Measurements from ENCODE around the gene TP73.

Gene TP73

DNA sequence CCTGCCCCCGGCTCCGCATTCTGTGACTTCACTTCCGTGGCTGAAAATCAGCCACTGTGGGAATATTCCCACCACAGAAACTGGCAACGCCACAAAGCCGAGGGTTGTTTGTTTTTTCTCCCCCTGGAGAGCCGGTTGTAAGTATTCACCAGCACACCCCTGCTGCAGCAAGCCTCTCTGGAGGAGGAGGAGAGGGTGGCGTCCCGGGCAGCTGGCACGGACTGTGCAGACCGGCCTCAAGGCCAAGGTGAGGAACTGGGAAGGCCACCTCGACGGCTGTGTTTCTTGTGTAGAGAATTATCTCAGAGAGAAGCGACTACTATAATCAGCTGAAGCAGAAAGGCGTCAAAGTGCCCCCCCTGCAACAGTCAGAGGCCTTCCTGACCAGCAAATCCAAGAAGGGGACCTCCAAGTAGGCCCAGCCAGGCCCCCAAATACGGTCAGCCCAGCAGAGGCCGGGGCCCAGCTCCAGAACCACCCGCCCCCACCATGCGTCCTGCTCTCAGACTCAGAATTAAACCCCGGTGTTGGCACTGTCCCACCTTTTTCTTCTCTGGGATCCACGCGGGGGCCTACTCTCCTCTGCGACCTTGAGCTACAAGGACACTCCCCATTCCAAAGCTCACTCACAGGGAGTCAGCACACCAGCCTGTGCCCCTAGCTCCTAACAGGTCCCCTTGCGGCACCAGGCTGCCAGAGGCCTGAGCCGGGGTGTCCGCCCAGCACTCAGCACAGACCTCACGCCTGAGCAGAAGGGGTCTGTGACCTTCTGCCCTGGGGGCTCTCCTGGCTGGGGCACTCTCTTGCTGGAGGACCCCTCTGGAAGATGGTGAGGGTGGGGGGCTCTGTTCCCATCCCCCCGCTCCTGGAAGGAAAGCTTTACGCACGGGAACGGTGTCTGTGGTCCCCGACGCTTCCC lies 119.1 kb downstream of the TP73 start:
- DNase-seq: no peak

DNA sequence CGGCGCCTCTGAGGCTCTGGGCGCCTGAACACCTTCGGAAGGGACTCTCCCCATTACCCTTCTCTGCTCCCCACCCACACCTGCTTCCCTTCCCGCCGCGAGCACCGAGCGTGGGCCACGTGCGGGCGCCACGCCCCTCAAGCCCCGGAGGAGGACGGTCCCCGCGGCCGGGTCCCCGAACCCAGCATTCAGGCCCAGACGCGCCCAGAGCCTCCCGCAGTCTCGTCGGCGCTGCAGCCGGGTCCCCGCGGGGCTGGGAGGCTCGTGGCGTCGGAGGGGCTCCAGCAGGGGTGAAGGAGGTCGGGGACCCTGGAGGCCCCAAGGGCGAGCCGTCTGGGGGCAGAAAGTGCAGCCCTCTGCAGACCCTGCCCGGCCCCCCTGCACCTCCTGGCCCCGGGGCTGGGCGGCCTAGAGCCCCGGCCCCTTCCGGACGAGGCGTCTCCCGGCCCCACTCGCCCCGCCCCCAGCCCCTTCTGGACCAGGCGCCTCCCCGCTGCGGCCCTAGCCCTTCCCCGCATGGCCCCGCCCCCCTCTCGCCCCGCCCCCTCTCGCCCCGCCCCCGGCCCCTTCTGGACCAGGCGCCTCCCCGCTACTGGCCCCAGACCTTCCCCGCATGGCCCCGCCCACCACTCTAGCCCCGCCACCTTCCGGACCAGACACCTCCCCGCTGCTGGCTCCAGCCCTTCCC lies 119.9 kb downstream of the TP73 start:
- DNase-seq: peak; percentile 93

DNA sequence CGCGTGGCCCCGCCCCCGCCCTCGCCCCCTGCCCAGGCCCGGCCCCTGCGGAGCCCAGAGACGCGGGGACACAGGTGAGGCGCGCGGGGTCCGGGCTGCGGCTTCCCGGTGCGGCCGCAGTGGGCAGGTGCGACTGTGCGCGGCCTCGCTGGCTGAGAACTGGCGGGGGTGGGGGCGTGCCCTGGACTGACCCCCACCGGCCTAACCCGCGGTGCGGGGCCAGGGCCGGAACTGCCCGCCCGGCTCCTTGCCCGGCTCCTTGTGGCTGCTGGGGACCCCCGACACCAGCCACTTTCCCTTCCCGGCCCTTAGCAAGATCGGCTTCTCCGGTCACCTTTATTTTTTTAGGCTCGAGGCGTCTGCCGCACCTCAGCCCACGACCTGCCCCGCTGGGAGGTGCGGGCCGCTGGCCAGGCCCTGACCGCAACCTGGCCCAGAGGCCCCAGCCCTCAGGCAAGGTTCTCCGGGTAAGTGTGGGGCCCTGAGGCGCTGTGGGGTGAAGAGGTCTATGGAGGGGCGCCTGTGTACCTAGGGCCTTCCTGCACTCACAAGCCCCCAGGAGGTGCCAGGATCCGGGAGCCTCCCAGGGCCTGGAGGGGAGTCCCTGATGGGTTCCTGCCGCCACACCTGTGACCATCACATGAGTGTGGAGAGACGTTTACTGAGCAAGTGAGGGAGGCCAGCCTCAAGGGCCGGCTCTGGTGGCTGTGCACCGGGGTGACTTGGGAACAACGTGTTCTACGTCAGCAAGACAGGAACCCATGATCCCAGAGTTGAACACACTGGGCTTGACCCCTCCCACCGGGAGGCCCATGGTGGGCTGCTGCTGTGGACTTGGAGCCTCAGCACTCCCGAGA lies 120.6 kb downstream of the TP73 start, which contains the start of gene SMIM1:
Gene SMIM1, plus strand, starts transcription at position 35 of the 857 bp plus-strand sequence. CDS start 2,625 bp downstream, outside the sequence.
- no peak for DNase-seq

DNA sequence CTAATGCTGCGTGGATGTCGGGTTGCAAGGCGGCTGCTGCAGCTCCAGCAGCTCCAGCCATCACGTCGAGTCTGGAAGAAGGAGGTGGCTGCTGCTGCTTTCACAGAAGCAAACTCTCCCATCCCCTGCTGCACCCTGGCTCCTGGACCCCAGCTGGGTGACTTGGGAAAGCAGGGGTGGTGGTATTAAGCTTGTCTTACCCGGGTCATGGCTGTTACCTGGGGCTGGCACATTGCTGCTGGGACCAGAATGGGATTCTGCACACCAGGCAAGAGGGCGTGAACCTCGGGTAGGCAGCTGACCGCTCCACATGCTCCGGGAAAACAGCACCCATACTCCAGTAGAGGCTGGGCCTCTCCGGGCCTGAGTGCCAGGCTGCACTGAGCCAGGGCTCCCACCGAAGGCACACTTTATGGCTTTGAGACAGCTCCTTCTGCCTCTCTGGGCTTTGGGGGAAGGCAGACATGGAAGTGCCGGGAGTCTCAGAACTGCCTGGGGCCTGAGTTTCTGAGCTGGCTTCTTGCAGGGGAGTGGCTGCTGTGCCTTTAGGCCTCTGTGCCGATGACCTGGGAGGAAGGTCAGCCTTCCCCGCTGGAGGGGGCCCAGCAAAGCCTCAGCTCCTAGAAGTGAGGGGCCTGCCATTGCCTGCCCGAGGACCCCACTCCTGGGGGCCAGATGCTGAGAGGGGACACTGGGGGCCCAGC lies 121.4 kb downstream of the TP73 start:
- DNase-seq: no peak

DNA sequence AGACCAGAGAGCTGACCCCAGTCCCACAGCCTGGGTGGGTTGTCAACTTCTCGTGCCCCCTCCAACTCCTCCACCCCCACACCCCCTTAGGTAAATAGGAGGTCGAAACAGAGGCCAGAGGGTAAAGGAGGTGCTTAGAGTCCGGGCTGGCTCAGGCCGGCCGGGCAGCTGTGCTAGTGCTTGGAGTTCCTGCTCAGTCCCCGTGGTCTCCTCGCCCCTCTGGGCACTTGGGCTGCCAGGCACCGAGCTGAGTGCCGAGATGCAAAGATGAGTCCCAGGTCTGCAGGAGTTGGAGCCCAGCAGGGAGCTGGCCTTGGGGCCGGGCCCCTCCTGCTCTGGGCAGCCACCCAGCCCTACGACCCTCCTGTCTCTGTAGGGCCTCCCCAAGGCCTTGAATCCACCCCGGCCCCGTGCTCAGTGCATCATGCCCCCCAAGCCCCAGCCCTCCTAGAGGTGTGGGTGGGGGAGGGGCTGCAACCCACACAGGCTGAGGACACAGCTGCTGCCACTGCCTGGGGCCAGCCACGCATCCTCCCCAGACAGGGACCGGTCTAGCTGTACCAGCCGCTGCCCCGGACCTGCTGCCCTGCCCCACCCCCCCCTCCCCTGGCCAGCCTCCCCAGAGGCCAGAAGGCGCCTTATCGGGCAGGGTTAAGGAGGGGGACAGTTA lies 122.1 kb downstream of the TP73 start:
- DNase-seq: no peak

DNA sequence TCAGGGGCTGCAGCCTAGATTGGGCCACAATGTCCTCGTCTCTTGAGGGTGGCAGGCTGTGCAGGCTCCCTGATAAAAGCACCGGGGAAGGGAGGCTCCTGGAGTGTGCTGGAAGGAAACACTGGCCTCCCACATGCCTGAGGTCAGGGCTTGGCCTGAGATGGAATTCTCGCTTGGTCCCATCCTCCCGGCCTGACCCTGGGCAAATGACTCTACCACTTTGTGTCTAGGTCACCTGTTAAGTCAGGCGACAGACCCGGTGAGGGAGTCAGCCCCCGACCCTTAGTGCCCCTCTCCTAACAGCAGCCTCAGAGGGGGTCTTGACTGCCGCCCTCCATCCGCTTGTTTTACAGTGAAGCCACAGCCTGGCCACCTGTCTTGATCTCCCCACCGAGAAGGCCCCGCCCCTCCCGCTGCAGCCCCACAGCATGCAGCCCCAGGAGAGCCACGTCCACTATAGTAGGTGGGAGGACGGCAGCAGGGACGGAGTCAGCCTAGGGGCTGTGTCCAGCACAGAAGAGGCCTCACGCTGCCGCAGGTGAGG lies 122.7 kb downstream of the TP73 start:
- DNase-seq: no peak

DNA sequence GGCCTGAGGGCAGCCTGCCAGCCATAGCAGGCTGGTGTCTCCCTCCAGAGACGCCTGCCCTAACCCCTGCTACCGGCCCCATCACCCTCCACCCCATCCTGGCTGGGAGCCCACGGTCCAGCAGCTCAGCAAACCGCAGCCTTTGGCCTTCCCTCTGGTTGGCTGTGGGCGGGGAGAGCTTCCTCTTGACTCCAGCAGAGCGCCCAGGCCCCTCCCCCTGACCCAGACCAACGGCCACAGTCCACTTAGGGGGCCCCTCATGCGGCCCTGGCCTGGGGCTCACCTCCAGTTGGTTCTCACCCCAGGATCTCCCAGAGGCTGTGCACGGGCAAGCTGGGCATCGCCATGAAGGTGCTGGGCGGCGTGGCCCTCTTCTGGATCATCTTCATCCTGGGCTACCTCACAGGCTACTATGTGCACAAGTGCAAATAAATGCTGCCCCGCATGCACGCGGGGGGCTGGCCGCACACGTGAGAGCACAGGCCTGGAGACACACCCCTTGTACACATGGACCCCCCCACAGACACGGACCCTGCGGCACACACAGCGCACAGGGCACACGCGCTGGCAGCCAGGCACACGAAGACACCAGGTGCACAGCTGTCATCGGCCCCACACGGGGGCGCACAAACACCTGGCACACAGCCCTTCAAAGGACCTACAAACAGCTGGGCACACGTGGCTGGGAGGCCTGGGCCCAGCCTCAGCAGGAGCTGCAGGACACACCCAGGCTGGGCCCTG lies 123.3 kb downstream of the TP73 start:
- DNase-seq: peak; percentile 58

DNA sequence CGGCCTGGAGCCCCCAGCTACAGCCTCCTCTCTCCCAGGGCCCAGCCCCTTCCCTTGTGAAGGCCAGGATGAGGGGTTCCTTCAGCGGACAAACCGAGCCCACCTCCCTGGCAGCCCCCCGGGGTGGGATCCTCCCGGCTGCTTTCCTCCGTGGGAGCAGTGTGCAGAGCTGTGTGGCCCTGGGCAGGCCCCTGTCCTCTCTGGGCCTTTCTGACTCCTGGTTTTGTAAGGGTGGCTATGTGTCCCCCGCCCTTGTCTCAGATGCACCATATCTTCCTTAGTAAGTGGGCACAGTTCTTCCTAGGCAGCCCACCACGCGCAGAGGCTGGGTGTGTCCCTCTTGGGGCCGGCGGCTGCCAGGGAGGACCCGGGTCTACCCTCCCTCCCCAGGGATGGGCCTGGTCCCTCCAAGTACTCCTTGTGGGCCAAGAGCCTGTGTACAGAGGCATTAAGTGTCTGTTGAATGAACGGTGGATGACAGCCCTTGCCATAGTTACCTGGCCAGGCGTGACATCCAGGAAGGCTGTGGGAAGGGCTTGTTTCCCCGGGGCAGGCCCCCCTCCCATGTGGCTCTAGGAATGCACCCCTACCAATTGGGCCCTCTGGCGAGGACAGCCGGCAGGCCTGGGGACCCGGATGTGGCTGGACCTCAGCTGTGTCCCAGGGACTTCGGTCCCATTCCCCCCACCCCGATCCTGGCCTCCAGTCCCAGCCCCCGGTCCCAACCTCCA lies 124.1 kb downstream of the TP73 start:
- no peak for DNase-seq

DNA sequence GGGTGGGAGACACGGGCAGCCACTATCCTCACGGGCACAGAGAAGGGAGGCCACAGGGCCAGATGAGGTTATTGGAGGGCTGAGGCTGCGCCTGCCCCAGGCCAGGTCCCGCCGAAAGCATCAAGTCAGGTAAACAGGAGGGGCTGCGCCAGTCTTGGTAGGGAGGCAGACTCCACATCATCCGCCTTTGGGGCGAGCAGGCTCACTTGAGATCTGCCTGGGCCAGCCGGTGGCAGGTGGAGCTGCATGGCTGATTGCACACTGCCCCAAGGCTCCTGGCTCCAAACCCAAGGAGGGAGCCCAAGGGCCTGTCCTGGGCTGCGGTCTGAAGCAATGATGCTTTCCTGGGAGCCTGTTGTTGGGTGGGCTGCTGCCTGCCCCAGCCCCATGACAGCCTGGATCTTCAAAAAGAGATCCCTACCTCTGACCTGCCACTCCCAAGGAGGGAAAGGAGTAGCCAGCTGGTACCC lies 124.8 kb downstream of the TP73 start:
- DNase-seq: no peak

DNA sequence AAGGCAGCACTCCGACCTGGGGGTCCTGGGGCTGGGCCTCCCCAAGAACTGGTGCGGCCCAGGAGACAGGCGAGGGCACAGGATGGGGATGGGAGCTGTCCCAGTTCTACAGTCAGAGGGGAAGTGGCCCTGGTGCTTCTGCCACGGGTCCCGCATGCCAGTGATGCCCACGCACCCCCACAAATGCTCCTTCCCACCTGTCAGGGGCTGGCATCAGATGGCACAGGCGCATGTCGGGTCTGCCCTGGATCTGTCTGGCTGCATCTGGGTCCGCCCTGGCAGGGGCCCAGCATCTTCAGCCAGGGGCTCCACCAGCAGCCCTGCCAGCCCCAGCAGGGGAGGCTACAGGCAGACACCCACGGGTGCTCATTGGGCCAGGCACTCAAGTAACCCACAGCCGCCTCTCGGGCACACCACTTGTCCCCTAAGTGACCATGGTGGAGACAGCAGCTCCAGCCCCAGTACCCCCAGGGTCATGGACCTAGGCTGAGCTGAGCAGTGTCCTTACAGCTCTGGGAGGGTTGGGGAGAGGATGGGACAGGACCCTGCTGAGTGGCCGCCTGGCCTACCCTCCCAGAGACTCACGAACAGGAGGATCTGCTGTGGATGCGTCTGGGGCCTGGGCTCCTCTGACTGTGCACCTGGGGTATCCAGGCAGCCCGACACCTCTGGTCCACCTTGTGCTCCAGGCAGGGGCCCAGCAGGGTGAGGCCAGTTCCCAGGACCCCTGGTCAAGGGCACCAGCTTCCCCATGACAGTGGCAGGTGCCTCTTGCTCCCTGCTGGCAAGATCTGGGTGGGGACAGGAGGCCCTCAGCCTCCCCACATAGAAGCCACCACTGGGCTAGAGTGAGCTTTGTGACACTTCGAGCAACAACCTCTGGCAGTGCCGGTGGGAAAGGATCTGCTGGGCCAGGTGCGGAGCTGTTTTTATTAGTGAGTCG lies 125.6 kb downstream of the TP73 start:
- no peak for DNase-seq

DNA sequence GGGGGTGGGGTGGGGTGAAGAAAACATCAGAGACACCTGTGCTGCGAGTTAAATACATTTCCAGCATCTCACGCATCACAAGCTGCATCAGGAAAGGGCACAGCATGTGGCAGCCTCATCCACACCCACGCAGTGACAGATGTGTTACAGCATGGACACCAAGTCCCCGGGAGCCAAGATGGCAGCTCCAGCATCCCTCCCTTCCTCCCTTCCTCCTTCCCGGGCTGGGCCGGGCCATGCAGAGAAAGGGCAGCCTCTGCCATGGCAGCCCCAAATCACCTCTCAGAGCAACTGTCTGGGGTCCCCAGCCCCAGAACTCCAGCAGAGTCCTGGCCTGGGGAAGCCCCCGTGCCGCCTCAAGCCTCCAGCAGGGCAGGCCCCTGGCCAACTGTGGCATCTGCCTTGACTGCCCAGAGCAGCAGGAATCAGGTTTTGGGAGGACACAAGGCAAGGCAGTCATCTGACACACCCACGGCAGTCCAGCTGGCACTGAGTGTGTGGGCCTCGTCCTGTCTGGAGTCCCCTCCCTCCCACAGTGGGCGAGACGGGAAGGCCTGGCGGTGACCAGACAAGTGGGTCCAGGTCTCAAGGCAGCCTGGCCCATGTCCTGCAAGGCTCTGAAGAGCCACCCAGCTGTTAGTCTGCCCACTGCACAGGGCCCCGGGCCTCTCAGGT lies 126.4 kb downstream of the TP73 start:
- DNase-seq: no peak

DNA sequence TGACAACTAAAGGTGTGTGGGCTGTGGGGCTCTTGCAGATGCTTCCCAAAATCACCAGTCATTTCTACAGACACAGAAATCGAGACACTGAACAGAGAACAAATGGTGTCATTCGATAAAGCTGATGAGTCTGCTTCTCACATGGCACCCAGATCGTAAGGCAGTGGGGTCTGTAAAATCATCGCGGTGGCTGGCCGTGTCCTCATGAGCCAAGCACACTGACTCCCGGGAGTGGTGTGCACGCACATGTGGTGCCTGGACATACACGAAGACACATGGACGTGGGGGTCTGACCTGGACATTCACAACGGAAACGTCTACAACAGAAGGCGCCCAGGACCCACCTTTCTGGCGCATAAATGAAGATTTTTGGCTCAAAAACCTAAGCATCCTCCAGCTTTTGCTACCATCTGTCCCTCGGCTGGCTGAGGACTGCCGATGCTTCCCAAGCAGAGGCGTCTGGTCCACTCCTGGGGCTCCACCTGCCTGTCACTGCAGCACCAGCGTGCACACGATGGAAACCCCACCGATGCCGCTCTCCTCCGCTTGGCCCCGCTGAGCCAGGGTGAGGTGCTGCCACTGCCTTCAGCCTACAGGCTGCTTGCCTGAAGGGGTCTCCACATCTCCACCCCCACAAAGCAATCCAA lies 127.1 kb downstream of the TP73 start:
- no peak for DNase-seq

DNA sequence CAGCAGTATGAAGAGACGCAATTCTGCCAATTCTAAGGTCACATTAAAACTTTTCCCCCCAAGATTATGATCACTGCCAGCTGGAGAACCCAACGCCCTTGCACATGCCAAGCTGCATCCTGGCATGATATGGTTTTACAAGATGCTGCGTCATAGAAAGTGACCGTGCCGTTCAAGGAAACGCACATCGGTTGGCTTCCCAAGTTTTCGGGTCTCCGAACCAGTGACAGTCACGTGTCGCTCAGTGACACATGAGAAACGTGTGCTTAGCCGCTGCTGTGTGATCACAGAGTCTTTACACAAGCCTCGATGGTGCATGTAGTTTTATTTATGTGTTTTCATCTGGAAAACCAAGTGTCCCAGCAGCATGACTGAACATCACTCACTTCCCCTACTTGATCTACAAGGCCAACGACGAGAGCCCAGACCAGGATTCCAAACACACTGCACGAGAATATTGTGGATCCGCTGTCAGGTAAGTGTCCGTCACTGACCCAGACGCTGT lies 127.6 kb downstream of the TP73 start:
- DNase-seq: no peak

DNA sequence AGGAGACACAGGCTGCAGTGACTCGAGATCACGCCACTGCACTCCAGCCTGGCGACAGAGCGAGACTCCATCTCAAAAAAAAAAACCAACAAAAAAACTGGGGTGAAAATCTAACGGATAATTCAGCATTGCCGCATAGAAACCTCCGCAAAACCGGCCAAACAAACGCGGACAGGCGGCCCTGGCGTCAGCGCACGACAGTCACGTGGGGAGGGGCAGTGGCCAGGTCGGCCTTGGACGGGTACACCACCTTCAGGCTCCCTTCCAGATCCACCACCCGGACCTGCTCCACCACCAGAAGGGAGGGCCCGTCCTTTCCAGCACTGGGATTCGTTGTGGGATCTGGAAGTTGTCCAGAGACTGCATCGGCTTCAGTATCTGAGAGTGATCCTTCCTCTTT lies 128.6 kb downstream of the TP73 start:
- no peak for DNase-seq

DNA sequence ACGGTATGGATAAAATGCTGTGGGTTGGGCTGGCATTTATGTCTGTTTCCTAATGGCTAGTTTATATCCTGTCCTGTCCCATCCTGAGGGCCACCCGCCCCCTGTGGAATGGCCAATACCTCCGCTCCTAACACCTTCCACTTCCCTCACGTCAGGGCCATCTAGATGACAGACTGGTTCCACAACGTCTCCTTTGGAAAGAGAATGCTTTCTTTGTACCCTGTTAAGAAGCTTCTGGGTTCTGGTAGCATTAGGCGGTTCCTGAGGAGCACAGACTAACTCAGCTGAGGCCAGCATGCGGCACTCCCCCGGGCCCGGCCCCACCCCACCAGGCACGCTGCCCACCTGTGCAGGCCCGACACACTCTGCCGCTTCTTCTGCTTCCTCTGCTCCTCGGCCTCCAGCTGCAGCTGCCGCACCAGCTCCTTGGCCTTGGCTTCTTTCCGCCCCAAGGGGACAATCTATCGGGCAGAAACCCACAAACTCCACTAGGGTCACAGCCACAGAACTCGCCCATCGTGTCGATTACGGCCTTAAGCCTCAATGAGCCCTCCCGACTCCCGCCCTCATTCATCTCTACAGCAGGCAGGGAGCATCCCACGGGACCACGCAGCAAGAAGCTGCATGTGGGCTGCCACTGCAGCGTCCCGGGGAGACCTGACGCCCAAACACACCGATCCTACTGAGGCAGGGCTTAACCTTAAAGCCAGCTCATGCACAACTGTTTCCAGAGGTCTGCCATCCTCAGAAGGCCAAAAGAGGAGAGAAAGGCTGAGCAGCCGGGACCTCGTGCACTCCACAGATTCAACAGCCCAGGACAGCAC lies 131.5 kb downstream of the TP73 start:
- DNase-seq: no peak

DNA sequence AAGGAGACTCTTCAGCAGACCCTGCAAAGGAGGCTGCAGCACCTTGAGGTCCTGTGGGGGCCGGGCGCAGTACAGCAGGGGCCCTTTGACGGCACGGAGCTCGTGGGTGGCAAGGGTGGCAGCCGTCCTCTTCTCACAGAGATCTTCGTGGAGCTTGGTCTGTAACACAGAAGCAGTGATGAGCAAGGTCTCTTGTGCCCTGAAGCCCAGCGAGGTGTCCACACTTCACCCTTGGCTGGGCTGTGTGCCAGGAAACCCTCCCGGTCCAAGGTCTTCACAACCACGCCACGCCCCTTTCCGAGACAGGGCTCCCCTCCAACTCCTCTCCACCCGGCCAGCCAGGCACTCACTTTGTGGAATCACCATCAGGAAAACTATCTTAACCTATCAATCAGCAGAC lies 132.7 kb downstream of the TP73 start:
- DNase-seq: no peak
